ENCODE measurements around the gene EIF1AD.
A peak's percentile ranks its signal among the peaks of the same experiment; 100 is the strongest.
"Not testable (repeated sequence)": the region's sequence is repeated elsewhere in the genome, so short reads cannot be mapped to it uniquely, and the experiment has no call there.

The EIF1AD gene, protein sequence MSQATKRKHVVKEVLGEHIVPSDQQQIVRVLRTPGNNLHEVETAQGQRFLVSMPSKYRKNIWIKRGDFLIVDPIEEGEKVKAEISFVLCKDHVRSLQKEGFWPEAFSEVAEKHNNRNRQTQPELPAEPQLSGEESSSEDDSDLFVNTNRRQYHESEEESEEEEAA

DNA sequence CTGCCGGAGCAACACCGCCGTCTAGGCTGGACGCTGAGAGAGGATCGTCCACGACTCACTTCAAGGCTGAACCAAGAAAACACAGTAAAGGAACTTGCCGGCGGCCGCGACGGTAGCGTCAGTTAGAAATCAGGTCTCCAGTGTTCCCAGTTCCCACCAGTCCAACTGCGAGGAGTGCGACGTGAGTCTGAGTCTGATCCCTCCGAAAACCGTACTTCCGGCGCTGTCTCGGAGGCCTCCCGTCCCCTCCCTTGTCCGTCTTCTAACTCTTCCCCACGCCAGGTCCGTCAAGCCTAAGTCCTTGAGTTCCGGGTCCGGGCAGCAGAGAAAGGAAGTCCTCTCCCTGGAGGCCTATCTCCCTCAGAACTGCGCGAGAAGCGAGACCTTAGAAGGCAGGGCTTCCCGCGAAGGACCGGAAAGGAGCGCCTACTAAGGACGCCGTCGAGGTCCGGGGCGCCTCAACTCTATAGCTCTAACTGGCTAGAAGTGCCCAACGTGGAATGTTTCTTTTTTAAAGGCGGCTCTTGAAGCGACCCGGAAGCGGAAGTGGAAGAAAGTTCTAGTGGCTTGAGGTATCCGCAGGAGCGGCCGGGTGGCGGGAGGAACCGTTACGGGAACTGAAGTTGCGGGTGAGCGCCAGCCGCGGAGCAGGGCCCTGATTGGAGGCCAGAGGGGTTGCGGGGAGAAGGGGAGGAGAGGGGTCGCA, at the start of gene EIF1AD, which contains the start of gene BANF1:
EIF1AD (minus strand) TSS at position 216 of the 706 bp plus-strand sequence. CDS start 1,768 bp downstream, outside the sequence.
BANF1 (plus strand) TSS at position 562 of the 706 bp plus-strand sequence. CDS start 748 bp downstream, outside the sequence.
- DNase-seq (ENCODE audit: low spot score), result peak; percentile 97

DNA sequence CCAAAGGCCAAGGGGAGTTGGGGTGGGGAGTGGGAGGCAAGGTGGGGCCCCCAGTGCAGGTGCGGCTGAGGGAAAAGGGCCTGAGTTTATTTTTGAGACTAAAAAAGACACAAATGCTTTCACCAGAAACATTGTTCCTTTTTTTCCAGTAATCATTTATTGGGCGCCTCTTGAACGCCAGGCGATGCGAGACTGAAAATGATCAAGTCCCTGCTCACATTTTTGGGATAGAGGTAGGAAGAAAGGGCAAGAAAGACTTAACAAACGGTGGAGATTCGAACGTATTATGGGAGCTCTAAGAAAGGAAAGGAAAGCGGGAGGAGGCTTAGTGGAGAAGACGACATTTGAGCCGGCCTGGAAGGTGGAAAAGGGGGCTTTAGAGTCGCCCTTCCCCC, 49.4 kb upstream of the EIF1AD start:
- DNase-seq (ENCODE audit: low spot score), result no peak

DNA sequence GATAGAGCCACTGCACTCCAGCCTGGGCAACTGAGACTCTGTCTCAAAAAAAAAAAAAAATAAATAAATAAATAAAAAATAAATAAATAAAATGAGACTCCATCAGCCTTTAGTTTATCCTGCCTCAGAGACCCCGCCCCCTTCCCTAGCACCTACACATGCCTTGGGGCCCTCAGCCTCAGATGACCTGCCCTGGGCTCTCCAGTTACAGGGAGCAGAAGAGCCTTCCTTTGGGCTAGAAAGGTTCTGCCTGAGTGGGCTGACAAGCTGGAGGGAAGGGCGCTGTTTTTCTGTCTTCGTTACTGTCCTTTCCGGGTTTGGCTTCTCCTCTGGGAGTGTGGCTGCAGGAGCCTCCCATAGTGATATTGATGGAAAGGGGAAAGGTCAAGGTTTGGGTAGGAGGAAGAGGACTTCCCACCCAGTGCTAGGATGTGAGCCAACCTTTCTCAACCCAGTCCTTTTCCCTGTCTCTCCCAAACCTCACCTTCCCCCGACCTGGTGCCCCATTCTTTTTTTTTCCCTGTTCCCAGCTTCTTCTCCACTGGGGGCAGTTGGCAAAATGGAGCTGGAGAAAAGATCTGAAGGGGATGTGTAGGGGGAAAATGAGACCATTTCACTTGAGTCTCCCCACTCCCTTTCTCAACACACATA, 48.7 kb upstream of the EIF1AD start:
- no peak for DNase-seq (ENCODE audit: low spot score)

DNA sequence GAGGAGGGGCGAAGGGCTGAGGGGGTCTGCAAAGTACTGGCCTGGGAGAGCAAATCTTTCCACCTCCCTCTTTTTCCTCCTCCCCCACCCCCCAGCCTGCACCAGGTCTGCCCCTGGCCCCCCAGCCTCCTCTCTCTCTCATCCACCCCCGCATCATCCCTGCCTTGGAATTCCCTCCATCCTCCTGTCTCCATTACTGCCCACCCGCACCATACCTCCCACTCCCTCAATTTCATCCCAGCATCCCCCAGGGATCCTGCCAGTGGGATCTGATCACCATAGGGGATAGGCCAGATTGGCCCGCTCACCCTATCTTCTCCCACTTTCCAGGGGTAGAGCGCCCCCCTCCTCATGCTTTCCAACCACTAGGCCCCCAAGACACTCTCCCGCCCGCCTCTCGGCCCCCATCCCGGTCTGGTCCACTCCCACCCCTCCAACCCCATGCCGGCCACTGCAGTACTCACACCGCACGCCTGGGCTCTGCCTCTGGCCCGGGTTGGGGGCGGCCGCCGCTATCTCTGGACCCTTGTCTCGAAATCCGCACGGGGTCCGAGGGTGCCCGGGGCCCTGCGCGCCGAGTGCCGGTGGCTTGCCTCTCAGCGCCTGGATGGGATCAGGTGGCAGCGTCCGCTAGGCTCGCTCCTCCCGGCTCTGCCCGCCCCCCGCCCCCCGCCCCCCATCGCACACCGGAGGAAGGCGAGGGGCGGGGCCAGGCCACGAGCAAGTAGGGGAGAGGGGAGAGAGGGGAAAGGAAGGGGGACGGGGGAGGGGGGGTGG, 46.8 kb upstream of the EIF1AD start, which contains the start of gene GAL3ST3:
GAL3ST3 (minus strand) TSS at position 615 of the 777 bp plus-strand sequence. CDS start 3,746 bp downstream, outside the sequence.
- no peak for DNase-seq (ENCODE audit: low spot score)

DNA sequence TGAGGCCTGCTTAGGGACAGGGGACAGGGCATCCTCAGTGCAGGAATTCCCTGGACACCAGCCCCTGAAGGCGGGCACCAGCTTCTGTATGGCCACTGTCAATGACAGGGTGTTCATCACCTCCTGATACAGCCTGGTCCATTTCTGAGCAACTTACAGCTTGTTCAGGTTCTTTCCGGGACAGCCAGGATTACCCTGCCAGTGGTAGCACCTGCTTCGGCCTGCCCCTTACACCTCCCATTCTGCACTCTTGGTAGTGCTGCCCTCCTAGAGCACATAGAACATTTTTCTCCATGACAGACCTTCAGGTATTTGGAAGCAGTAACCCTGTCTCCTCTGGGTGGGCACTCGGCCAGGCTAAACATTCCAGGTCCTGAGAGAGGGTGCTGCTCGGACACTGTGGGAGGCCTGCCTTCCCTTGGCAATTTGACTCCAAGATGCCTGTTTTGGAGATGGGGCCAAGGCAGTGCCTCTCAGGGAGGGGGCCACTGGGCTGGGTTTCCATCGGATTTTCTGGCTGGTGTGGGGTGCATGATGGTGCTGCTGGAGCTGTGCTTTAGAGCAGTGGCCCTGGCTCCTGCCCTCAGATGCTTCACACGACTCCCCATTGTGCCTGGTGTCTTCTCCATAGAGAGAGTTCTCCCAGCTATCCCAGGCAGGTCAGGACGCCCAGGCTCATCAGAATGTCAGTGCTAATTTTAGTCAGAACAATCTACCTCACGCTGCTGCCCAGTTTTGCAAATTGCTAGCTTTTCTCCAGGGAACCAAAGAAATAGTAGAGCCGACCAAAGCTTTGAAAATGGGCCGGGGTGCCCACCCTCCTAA, 45.8 kb upstream of the EIF1AD start:
- no peak for DNase-seq (ENCODE audit: low spot score)

DNA sequence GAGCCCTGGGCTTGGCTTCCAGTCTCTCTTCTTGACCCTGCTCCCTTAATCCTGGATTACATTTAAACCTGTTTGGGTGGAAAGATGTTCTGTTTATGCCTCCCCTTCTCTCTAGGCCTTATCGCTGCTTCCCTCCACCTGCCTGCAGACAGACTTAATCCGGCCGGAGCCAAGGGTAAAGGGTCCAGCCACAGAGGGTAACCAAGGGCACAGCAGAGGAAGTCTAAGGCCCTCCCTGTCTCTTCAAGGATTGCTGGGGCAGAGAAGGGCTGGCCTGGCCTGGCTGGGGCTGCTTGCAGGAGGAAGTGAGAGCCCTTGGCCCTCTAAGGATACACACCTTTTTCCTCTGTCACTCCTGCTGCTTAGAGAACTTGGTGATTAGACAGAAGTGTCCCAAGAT, 44.9 kb upstream of the EIF1AD start:
- no peak for DNase-seq (ENCODE audit: low spot score)

DNA sequence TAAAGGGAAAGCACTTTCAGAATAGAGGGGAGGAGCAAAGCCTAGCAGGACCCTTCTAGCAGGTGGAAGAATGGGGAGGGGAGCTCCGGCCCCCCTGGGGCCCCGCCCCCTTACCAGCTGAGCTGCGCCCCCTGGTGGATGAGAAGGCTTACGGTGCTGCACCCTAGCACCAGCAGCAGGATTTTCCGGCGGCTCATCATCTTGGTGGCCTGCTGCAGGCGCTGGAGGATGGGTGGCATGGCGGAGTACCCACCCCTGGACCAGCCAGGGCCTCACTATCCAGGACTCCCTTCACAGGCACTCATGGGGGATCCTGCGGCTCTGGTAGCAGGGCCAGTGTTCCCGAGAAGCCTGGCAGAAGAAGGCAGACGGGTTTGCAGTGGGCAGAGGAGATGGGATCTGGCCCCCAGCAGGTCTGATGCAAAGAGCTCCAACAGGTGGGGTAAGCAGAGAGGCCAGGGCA, 43.3 kb upstream of the EIF1AD start:
- DNase-seq (ENCODE audit: low spot score), result peak; percentile 79

DNA sequence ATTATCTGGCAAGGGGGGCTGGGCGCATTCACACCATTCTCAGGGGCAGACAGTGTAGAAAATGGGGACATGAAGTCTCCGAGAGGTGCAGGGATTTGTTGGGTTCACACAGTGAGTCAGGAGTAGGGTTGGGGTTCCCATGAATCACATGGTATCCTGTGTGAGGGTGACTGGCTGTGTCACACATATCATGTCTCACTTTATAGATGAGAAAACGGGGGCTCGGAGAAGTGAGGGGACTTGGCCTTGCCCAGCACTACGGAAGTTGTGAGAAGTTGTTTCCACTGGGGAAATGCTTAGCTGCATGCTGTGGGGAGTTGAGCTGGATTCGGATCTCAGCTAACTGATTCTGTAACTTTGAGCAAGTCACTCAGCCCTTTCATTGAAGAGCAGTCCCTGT, 42.8 kb upstream of the EIF1AD start:
- no peak for DNase-seq (ENCODE audit: low spot score)

DNA sequence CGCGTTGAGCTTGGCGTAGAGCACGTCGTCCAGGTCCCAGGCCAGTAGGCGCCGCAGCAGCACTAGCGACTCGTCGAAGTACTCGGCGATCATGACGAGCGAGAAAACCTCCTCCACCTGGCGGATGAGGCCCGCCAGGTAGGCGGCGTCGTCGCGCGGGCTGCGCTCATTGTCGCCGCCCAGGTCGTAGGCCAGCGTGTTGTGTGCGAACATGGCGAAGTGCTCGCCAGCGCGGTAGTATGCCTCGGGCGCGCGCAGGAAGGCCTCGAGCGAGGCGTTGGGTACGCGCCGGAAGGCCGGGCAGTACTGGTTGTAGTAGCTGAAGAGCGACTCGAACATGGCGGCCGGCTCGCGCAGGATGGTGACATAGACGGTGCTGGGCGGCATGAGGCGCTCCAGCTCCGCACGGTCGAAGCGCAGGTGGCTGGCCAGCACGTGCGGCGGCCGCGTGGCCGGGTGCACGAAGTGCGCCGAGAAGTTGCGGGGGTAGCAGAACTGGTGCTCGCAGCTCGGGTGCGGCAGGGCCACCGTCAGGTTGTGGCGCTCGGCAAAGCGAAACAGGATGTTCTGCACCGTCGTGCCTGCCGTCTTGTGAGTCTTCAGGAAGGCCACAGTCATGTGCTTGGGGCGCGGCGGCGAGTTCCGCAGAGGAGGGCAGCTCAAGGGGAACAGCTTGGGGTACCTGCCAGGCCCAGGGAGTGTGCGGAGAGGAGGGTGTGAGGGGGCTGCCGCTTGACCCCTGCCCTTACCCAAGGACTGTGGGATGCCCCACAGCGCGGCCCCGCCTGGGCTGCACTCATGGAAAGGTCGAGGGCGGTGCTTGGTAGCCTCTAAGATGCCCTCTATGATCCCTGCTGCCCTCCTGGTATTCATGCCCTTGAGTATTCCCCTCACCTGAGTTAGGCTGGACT, 41.3 kb upstream of the EIF1AD start:
- DNase-seq (ENCODE audit: low spot score), result no peak

DNA sequence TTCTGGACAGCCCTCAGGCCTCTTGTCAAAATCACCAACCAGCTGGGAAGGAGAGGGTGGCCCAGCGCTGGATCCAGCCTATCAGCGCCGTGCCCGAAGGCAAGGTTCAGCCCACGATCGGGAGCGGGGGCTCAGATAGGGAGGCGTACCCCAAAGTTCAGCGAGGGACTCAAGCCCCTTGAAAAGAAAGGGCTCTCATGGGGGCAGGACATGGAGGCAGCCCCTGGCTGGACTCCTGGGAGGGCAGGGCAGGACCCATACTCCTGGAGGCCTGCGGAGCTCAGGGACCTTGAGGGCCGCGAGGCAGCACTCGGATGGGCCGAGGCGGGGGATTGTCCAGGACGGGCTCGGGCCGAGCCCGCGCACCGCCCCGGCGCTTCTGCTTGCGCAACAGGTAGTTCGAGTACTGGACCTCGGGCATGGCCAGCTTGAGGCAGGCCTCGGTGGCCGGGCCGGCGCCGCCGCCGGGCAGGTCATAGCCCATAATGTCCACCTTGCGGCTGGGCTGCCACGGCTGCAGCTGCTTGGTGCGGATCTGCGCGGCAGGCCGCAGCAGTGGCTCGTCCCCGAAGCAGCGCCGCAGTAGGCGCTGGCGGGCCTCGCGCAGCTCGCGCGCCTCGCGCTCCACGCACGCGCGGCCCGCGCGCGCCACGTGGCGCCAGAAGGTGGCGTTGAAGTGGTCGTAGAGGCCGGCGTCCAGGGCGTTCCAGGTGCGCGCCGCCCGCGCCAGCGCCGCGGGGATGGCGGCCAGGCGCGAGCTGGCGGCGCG, 40.5 kb upstream of the EIF1AD start:
- no peak for DNase-seq (ENCODE audit: low spot score)

DNA sequence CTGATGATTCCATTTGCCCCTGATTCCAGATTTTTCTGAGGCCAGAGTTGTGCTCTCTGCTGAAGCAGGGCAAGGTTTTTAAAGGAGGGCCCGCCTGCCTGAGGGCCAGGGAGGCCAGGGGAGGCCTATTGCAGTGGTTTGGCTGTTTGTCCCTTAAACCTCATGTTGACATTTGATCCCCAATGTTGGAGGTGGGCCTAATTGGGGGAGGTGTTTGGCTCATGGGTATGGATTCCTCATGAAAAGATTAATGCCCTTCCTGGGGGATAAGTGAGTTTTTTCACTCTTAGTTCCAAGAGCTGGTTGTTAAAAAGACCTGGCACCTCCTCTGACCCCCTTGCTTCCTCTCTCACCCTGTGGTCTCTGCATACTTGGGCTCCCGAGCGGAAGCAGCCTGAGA, 37.8 kb upstream of the EIF1AD start:
- no peak for DNase-seq (ENCODE audit: low spot score)

DNA sequence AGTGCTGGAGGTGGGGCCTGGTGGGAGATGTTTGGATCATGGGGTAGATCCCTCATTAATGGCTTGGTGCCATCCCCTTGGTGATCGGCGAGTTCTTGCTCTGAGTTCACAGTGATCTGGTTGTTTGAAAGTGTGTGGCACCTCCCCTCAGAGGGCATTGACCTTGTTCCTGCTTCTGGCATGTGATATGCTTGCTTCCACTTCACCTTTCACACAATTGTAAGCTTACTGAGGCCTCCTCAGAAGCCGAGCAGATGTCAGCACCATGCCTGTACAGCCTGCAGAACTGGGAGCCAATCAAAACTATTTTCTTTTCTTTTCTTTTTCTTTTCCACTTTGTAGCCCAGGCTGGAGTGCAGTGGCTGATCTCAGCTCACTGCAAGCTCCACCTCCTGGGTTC, 35.4 kb upstream of the EIF1AD start:
- DNase-seq (ENCODE audit: low spot score), result no peak

DNA sequence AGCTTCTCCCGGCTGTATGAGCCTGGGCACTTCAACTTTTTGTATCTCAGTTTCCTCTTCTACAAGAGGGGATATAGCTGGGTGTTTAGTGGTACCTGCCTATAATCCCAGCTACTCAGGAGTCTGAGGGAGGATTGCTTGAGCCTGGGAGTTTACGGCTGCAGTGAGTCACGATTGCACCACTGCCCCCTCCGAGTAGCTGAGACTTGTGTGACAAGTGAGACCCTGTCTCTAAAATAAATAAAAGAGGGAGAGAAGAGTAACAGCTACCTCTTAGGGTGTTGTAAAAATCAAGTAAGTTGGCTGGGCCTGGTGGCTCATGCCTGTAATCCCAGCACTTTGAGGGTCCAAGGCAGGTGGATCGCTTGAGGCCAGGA, 34.4 kb upstream of the EIF1AD start:
- DNase-seq (ENCODE audit: low spot score), result no peak

DNA sequence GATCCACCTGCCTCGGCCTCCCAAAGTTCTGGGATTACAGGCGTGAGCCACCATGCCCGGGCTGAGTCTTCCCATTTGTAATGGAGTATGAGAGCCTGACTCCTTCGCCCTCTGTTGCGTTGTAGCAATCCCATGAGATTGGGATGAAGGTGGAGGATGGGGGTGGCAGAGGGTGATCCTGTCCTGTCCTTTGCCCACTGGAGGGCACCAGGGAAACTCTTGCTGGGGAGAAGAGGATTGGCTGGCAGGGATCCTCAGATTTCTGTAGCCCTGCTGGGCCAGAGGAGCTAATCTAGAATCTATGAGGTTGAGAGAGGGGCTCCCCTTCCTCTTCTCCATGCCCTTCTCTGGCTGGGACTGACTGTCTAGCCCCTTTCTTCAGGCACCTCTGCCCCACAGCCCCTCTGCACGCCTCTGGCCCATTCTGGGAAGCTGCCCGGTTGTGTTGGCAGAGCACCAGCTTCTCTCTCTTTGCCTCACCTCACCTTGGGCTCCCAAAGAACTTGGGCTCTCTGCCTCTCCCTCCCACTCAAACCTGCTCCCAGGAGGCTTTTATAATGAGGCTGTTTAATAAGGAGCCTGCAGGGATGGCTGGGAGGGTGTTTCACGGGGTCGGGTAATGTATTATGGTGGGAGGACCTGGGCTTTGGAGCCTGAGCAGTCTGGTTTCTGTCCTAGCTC, 33.8 kb upstream of the EIF1AD start:
- no peak for DNase-seq (ENCODE audit: low spot score)

DNA sequence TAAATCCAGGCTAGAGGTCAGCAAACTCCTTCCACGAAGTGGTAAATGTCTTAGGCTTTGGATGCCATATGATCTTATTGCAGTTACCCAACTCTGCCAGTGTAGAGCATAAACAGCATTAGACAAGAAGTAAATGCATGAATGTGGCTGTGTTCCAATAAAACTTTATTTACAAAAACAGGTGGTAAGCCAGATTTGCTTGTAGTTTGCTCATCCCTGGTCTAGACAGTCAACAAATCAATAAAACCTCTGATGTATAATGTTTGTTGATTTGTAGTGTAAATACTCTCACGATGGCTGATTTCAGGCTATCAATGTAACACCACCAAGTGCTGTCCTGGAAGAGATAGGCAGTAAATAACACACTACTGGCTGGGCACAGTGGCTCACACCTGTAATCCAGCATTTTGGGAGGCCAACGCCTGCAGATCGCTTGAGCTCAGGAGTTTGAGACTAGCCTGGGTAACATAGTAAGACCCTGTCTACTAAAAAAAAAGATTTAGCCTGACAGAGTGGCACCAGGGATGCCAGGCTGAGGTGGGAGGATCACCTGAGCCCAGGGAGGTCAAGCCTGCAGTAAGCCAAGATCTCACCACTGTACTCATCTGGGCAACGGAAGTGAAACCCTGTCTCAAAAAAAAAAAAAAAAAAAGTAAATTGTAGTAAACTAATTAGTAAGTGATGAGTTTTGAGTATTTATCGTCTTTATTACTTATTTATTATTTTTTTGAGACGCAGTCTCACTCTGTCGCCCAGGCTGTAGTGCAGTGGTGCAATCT, 31.2 kb upstream of the EIF1AD start:
- no peak for DNase-seq (ENCODE audit: low spot score)

DNA sequence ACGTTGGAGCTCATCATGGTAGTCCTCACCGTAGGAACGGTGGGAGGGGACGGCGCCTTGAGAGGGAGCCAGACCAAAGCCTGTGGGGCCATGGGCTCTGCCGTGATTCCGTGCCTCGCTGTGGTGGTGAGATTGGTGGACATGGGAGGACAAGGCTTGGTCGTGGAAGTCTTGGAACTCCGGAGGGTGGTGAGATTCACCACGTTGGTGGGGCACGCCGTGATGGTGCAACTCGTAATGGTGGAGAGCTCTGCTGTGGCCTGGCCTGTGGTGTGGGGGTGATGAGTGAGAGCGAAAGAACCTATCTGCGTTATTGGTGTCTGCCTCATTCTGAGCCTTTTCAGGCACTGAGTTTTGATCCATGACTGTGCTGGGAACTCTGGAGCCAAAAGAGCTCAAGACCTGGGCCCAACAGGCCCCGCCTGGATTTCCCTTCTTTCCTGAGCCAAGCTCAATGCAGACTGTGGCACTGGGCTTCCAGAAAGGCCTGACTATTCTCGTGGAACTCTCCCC, 24.1 kb upstream of the EIF1AD start, which contains the start of gene CATSPER1:
CATSPER1 (minus strand) TSS at position 463 of the 513 bp plus-strand sequence; CDS start at position 363, 100 bp downstream.
- no peak for DNase-seq (ENCODE audit: low spot score)

DNA sequence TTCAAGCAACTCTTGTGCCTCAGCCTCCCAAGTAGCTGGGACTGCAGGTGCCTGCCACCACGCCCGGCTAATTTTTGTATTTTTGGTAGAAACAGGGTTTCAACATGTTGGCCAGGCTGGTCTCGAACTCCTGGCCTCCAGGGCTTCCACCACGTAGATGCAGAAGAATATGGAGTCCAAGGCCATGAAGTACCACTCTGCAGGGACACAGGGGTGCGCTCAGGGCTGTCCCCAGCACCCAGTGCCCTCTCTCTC, 21.2 kb upstream of the EIF1AD start:
- not testable (repeated sequence) for DNase-seq (ENCODE audit: low spot score)

Measured in SW480 (cell line).